Activated CD8-positive, alpha-beta T cell treated with anti-CD3 and anti-CD28 coated beads for 36 hours (primary cell): ENCODE results near the gene TNNI3K. TPM values are rescaled to one million over a fixed set of nuclear protein-coding genes. Genes with fewer than 3 reads are reported as not detected.
"Not testable (repeated sequence)": the region's sequence is repeated elsewhere in the genome, so short reads cannot be mapped to it uniquely, and the experiment has no call there.

Experiments used
- ATAC-seq: fragments of 200-7000 bp; cut with Tn5 transposase; one replicate; pipeline ENCODE4 v1.10.0; 2021; ENCODE audit warnings: mild to moderate bottlenecking, moderate library complexity
- CTCF ChIA-PET: fragments of 350-600 bp; sonication (Branson Sonifier 250); formaldehyde crosslinking; loops from one replicate; lab custom pipeline; 2021; ENCODE audit warnings: antibody characterized with exemption; lab: Charles Lee
- POLR2A ChIA-PET: fragments of 350-600 bp; sonication (Branson Sonifier 250); formaldehyde crosslinking; loops from one replicate; lab custom pipeline; 2021; ENCODE audit warnings: antibody characterized with exemption; lab: Charles Lee
- DNase-seq: peaks from one replicate; pipeline ENCODE4 v3.0.0-alpha.2; 2020
- H3K27ac Mint-ChIP-seq: one replicate; pipeline ENCODE4 v1.8.0; 2021; ENCODE audit warnings: mild to moderate bottlenecking, mixed read lengths
- H3K27me3 Mint-ChIP-seq: one replicate; pipeline ENCODE4 v1.8.0; 2021; ENCODE audit warnings: mixed read lengths
- H3K36me3 Mint-ChIP-seq: one replicate; pipeline ENCODE4 v1.8.0; 2021; ENCODE audit warnings: low read depth, mixed read lengths
- H3K4me1 Mint-ChIP-seq: one replicate; pipeline ENCODE4 v1.8.0; 2021; ENCODE audit warnings: low read depth, mixed read lengths
- H3K4me3 Mint-ChIP-seq: one replicate; pipeline ENCODE4 v1.8.0; 2021; ENCODE audit warnings: mild to moderate bottlenecking, moderate library complexity, mixed read lengths
- H3K9me3 Mint-ChIP-seq: one replicate; pipeline ENCODE4 v1.8.0; 2021; ENCODE audit warnings: mixed read lengths
- intact Hi-C: fragments of 100-400 bp; cut with micrococcal nuclease; formaldehyde crosslinking; loops from one replicate; pipeline ENCODE4 v1.10.0; 2022
- total RNA-seq, 2 experiments: library from RNA; stranded (reverse); gene quantifications; one replicate each; pipeline ENCODE4 v1.2.3, GENCODE V29; 2021
- TF ChIP-seq, protein P1 (sequence below): fragments of 200-600 bp; IDR thresholded peaks from one replicate; pipeline ENCODE4 v1.8.0; 2022; ENCODE audit warnings: antibody characterized with exemption, mild to moderate bottlenecking

The TNNI3K gene
- total RNA-seq, 2 experiments from 2014 or later: 0.52 TPM; not detected in 1

DNA sequence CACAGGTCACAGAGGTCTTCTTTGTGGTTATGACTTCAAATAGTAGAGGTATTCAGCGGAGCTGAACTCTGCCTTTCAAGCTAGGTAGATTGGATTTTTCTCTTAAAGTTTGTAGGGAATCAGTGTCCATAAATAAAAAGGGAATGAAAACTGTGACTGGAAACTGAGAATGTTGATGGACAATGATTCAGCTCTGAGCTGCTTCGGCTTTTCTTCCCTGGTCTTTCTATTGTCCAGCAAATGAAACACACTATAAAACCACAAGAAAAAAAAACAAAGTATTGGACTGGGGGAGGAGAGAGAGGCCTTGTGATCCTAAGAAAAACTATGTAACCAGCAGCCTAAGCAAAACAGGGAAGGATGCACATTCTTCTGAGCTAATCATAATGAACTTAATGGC, 11.1 kb downstream of the TNNI3K start:
- H3K4me3 Mint-ChIP-seq: no peak overlapping the region
- CTCF ChIA-PET: no interaction called here
- no peak overlapping the region for H3K27ac Mint-ChIP-seq
- no peak for ATAC-seq
- TF ChIP-seq, protein P1, sequence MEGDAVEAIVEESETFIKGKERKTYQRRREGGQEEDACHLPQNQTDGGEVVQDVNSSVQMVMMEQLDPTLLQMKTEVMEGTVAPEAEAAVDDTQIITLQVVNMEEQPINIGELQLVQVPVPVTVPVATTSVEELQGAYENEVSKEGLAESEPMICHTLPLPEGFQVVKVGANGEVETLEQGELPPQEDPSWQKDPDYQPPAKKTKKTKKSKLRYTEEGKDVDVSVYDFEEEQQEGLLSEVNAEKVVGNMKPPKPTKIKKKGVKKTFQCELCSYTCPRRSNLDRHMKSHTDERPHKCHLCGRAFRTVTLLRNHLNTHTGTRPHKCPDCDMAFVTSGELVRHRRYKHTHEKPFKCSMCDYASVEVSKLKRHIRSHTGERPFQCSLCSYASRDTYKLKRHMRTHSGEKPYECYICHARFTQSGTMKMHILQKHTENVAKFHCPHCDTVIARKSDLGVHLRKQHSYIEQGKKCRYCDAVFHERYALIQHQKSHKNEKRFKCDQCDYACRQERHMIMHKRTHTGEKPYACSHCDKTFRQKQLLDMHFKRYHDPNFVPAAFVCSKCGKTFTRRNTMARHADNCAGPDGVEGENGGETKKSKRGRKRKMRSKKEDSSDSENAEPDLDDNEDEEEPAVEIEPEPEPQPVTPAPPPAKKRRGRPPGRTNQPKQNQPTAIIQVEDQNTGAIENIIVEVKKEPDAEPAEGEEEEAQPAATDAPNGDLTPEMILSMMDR: no peak
- H3K27me3 Mint-ChIP-seq: no peaks in the 10 kb centered on the region
- no peaks in the 10 kb centered on the region for H3K4me1 Mint-ChIP-seq
- POLR2A ChIA-PET: no interaction called here
- no peaks in the 10 kb centered on the region for H3K9me3 Mint-ChIP-seq
- H3K36me3 Mint-ChIP-seq: no peaks in the 10 kb centered on the region
- DNase-seq: no peak
- intact Hi-C loops: no loop called here

DNA sequence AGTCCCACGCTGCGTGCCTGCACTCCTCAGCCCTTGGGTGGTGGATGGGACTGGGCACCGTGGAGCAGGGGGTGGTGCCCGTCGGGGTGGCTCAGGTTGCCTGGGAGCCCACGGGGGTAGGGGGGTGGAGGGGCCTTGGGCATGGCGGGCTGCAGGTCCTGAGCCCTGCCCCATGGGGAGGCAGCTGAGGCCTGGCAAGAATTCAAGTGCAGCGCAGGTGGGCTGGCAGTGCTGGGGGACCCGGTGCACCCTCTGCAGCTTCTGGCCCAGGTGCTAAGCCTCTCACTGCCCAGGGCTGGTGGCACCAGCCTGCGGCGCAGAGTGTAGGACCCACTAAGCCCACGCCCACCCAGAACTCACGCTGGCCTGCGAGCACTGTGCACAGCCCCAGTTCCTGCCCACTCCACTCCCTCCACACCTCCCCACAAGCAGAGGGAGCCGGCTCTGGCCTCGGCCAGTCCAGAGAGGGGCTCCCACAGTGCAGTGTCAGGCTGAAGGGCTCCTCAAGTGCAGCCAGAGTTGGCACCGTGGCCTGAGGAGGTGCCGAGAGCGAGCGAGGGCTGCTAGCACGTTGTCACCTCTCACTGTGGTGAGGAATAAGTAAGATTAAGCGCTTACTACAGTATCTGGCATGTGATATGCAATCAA, 12.8 kb downstream of the TNNI3K start:
- Mint-ChIP-seq H3K9me3 (no peaks in the 10 kb centered on the region), H3K27me3 (no peaks in the 10 kb centered on the region), H3K27ac (no peak overlapping the region), H3K4me3 (no peak overlapping the region), H3K36me3 (no peaks in the 10 kb centered on the region), H3K4me1 (no peaks in the 10 kb centered on the region)
- intact Hi-C loops: no loop called here
- ChIA-PET POLR2A (no interaction called here), CTCF (no interaction called here)
- ATAC-seq (no peak), DNase-seq (no peak)
- TF ChIP-seq, protein P1: no peak

DNA sequence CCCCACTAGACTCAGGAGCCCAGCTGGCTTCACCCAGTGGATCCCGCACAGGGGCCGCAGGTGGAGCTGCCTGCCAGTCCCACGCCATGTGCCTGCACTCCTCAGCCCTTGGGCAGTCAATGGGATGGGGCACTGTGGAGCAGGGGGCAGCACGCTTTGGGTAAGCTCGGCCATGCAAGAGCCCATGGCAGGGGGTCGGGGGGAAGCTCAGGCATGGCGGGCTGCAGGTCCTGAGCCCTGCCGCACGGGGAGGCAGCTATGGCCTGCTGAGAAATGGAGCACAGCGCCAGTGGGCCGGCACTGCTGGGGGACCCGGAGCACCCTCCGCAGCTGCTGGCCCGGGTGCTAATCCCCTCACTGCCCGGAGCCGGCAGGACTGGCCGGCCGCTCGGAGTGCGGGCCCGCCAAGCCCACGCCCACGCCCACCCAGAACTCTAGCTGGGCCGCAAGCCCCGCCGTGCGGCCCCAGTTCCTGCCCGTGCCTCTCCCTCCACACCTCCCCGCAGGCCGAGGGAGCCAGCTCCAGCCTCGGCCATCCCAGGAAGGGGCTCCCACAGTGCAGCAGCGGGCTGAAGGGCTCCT, 18.1 kb downstream of the TNNI3K start:
- DNase-seq, H3K4me3 Mint-ChIP-seq, intact Hi-C loops, ATAC-seq, CTCF ChIA-PET, H3K36me3 Mint-ChIP-seq, H3K9me3 Mint-ChIP-seq, H3K27me3 Mint-ChIP-seq, H3K27ac Mint-ChIP-seq, POLR2A ChIA-PET, H3K4me1 Mint-ChIP-seq: not testable (repeated sequence)

DNA sequence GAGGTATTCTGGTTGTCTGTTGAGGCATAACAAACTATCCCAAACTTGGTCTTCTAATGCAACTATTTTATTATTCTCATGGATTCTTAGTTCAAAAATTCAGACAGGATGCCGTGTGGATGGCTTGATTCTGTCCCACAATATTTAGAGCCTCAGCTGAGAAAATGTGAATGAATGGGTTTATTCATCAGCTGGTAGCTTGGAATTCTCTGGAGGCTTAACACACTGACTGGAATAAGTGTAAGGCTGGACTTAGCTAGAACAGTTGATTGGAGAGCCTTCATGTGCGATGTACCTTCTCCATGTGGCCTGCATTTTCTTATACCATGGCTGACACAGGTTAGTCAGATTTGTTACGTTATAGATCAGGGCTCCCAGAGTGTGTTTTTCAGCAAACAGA, 30.8 kb downstream of the TNNI3K start:
- Mint-ChIP-seq H3K36me3 (no peaks in the 10 kb centered on the region), H3K27ac (no peak overlapping the region), H3K4me1 (no peaks in the 10 kb centered on the region), H3K4me3 (no peak overlapping the region), H3K9me3 (no peaks in the 10 kb centered on the region), H3K27me3 (no peaks in the 10 kb centered on the region)
- intact Hi-C loops: no loop called here
- no peak for ATAC-seq
- ChIA-PET CTCF (no interaction called here), POLR2A (no interaction called here)
- TF ChIP-seq, protein P1: no peak
- no peak for DNase-seq

DNA sequence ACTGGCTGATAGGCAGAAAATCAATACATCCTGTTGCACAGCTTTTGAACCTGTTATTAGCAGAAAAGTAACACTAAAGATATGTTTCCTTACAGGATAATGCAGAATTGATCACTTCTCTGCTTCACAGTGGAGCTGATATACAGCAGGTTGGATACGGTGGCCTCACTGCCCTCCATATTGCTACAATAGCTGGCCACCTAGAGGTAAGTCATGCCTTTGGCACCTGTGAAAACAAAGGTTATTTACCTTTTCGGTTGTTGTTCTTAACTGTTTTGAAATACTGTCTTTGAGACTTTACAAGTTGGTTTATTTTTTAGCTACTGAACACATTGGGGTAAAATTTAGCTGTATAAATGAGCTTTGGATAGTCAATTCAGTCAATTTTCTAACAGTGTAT, 36.3 kb downstream of the TNNI3K start:
- ChIA-PET CTCF (interaction anchor here (0.9 kb wide), 1 partner anchor 82 kb away, joined by 3 read pairs; no protein-coding TSS in a partner anchor), POLR2A (no interaction called here)
- Mint-ChIP-seq H3K27me3 (no peaks in the 10 kb centered on the region), H3K27ac (no peak overlapping the region), H3K9me3 (no peaks in the 10 kb centered on the region), H3K4me1 (no peaks in the 10 kb centered on the region), H3K4me3 (no peak overlapping the region), H3K36me3 (no peaks in the 10 kb centered on the region)
- DNase-seq (no peak), ATAC-seq (no peak)
- intact Hi-C loops: no loop called here
- TF ChIP-seq, protein P1: no peak
